HFF-Myc (cell line): Measurements from ENCODE around the gene LCA5.

Experiments used
- DNase-seq: peaks from one replicate; pipeline ENCODE4 v3.0.0-alpha.2; 2011; ENCODE audit warnings: low read depth; ENCODE audit errors: extremely low read depth
- H3K4me3 ChIP-seq: replicated peaks from 2 replicates; pipeline ENCODE4 v1.5.1; 2011; ENCODE audit warnings: low read depth, mild to moderate bottlenecking, control low read depth, low read length
- CTCF ChIP-seq: IDR thresholded peaks from 2 replicates; pipeline ENCODE4 v1.5.1; 2012; ENCODE audit warnings: mild to moderate bottlenecking, low read depth, low read length, control low read depth; ENCODE audit errors: missing control alignments

Gene LCA5

GRCh38 chr6:79468587-79468986 lies 68.6 kb downstream of the LCA5 start:
- TF ChIP-seq CTCF = no peak
- H3K4me3 ChIP-seq = no peak overlapping the region
- no peak for DNase-seq

GRCh38 chr6:79468116-79468515 lies 69.1 kb downstream of the LCA5 start:
- TF ChIP-seq CTCF = no peak
- DNase-seq = no peak
- no peak overlapping the region for H3K4me3 ChIP-seq

- TF ChIP-seq CTCF = no peak
- no peak for DNase-seq
- H3K4me3 ChIP-seq = no peak overlapping the region
These were observed 69.5 kb downstream of the LCA5 start for GRCh38 chr6:79467716-79468115.

- no peak overlapping the region for H3K4me3 ChIP-seq
- DNase-seq = no peak
- TF ChIP-seq CTCF = peak; percentile 7
These were observed 70.9 kb downstream of the LCA5 start for GRCh38 chr6:79466207-79466834.

- no peak for TF ChIP-seq CTCF
- no peak for DNase-seq
- H3K4me3 ChIP-seq = no peak overlapping the region
These were observed 71.8 kb downstream of the LCA5 start for GRCh38 chr6:79465381-79465780.

- no peak overlapping the region for H3K4me3 ChIP-seq
- TF ChIP-seq CTCF = no peak
- no peak for DNase-seq
These were observed 73.6 kb downstream of the LCA5 start for GRCh38 chr6:79463621-79464050.

- no peak for DNase-seq
- TF ChIP-seq CTCF = no peak
These were observed 76.0 kb downstream of the LCA5 start for GRCh38 chr6:79461205-79461604.

More at GRCh38 chr6:79461205-79461604, 76.0 kb downstream of the LCA5 start:
- no peak overlapping the region for H3K4me3 ChIP-seq
